ENCODE results near the gene GPR50.

DNA sequence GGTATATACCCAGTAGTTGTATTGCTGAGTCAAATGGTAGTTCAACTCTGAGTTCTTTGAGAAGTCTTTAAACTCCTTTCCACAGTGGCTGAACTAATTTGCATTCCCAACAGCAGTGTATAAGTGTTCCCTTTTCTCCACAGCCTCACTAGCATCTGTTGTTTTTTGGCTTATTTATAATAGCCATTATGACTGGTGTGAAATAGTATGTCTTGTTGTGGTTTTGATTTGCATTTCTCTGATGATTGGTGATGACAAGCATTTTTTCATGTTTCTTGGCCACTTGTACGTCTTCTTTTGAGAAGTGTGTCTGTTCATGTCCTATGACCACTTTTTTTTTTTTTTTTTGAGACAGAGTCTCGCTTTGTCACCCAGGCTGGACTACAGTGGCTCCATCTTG is 30.5 kb downstream of the GPR50 start:
- TF ChIP-seq, protein P1, sequence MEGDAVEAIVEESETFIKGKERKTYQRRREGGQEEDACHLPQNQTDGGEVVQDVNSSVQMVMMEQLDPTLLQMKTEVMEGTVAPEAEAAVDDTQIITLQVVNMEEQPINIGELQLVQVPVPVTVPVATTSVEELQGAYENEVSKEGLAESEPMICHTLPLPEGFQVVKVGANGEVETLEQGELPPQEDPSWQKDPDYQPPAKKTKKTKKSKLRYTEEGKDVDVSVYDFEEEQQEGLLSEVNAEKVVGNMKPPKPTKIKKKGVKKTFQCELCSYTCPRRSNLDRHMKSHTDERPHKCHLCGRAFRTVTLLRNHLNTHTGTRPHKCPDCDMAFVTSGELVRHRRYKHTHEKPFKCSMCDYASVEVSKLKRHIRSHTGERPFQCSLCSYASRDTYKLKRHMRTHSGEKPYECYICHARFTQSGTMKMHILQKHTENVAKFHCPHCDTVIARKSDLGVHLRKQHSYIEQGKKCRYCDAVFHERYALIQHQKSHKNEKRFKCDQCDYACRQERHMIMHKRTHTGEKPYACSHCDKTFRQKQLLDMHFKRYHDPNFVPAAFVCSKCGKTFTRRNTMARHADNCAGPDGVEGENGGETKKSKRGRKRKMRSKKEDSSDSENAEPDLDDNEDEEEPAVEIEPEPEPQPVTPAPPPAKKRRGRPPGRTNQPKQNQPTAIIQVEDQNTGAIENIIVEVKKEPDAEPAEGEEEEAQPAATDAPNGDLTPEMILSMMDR (IDR thresholded peaks at IDR 0.05): no peak
- TF ChIP-seq POLR2A (IDR thresholded peaks at IDR 0.05): no peak

All from transverse colon (tissue), 3 donors.